PC-9 (cell line): Measurements from ENCODE around the gene UBE2E2. TPM values are rescaled to one million over a fixed set of nuclear protein-coding genes. Genes with fewer than 3 reads are reported as not detected.

Experiments
- BruUV-seq: library from RNA; stranded (reverse); fragments of 400-500 nt; replicated peaks from 2 replicates; lab custom pipeline; 2021; lab: Mats Ljungman, UMichigan
- CTCF ChIA-PET: fragments of 300-600 bp; sonication (Branson Sonifier 250); formaldehyde crosslinking; loops from one replicate; lab custom pipeline; 2022; ENCODE audit warnings: antibody characterized with exemption; lab: Charles Lee
- POLR2A ChIA-PET: fragments of 300-600 bp; sonication (Branson Sonifier 250); formaldehyde crosslinking; loops from one replicate; lab custom pipeline; 2022; ENCODE audit warnings: antibody characterized with exemption; ENCODE audit not compliant: unreplicated experiment; lab: Charles Lee
- DNase-seq, 2 experiments: peaks; one replicate each; pipeline versions ENCODE4 v3.0.0 to v3.0.0-alpha.2; 2015 to 2022; ENCODE audit warnings: mixed read lengths in 1 of 2
- H2AFZ ChIP-seq: fragments of 200-600 bp; sonication (generic); 2 replicates; pipeline ENCODE4 v1.8.1; 2017; ENCODE audit warnings: antibody characterized with exemption
- H3F3A ChIP-seq: fragments of 200-600 bp; sonication (generic); 2 replicates; pipeline ENCODE4 v1.8.1; 2017; ENCODE audit warnings: antibody characterized with exemption, mild to moderate bottlenecking, low read depth; ENCODE audit not compliant: insufficient read depth
- H3K27ac ChIP-seq: fragments of 200-600 bp; sonication (generic); 2 replicates; pipeline ENCODE4 v1.6.1; 2016; ENCODE audit warnings: mixed run types
- H3K27me3 ChIP-seq: fragments of 200-600 bp; sonication (generic); 2 replicates; pipeline ENCODE4 v1.6.1; 2016; ENCODE audit warnings: low read depth, mixed run types; ENCODE audit not compliant: insufficient read depth
- H3K36me3 ChIP-seq: fragments of 200-600 bp; sonication (generic); 2 replicates; pipeline ENCODE4 v1.6.1; 2016; ENCODE audit warnings: low read depth, mixed run types
- H3K4me1 ChIP-seq: fragments of 200-600 bp; sonication (generic); replicated peaks from 2 replicates; pipeline ENCODE4 v1.6.1; 2016; ENCODE audit warnings: mixed run types; ENCODE audit not compliant: insufficient read depth
- H3K4me2 ChIP-seq: fragments of 200-600 bp; sonication (generic); 2 replicates; pipeline ENCODE4 v1.6.1; 2017; ENCODE audit warnings: mixed run types
- H3K4me3 ChIP-seq: fragments of 200-600 bp; sonication (generic); 2 replicates; pipeline ENCODE4 v1.6.1; 2016; ENCODE audit warnings: mixed run types
- H3K79me2 ChIP-seq: fragments of 200-600 bp; sonication (generic); 2 replicates; pipeline ENCODE4 v1.6.1; 2017; ENCODE audit warnings: low read depth, mixed run types
- H3K9me2 ChIP-seq: fragments of 200-600 bp; sonication (generic); 2 replicates; pipeline ENCODE4 v1.8.1; 2017; ENCODE audit warnings: mild to moderate bottlenecking; ENCODE audit not compliant: insufficient read depth
- H3K9me3 ChIP-seq: fragments of 200-600 bp; sonication (generic); 2 replicates; pipeline ENCODE4 v1.8.1; 2016; ENCODE audit warnings: low read depth; ENCODE audit not compliant: insufficient read depth
- H4K20me1 ChIP-seq: fragments of 200-600 bp; sonication (generic); 2 replicates; pipeline ENCODE4 v1.8.1; 2017; ENCODE audit not compliant: insufficient read depth
- EZH2 ChIP-seq: fragments of 200-600 bp; sonication (generic); IDR thresholded peaks from 2 replicates; pipeline ENCODE4 v1.8.0; 2017; ENCODE audit warnings: antibody characterized with exemption, low read depth
- intact Hi-C: fragments of 100-400 bp; cut with micrococcal nuclease; formaldehyde crosslinking; loops from one replicate; pipeline ENCODE4 v1.10.0; 2022; ENCODE audit not compliant: unreplicated experiment
- total RNA-seq: library from RNA; stranded (reverse); gene quantifications from 2 replicates; pipeline ENCODE4 v1.2.3, GENCODE V29; 2021
- TF ChIP-seq, protein P1 (sequence below): fragments of 200-600 bp; sonication (generic); conservative IDR thresholded peaks from 2 replicates; pipeline ENCODE4 v1.6.1; 2017; ENCODE audit warnings: mixed run types, antibody characterized with exemption, mild to moderate bottlenecking, moderate library complexity

Gene UBE2E2
- total RNA-seq, 1 experiment from 2014 or later: 48.7 TPM

DNA sequence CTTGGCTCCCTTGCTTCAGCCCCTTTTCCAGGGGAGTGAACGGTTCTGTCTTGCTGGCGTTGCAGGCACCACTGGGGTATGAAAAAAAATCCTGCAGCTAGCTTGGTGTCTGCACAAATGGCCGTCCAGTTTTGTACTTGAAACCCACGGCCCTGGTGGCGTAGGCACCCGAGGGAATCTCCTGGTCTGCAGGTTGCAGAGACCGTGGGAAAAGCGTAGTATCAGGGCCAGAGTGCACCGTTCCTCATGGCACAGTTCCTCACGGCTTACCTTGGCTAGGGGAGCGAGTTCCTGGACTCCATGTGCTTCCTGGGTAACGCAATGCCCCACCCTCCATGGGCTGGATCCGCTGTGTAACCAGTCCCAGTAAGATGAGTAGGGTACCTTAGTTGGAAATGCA is 214.9 kb downstream of the UBE2E2 start:
- Histone ChIP-seq H3K27me3 (no peaks in the 10 kb centered on the region), H3K4me1 (no peaks in the 10 kb centered on the region), H3K27ac (no peak overlapping the region), H3K79me2 (peaks cover 8% of the 10 kb centered on the region; the same call in 1 of the 2 replicates), H3K4me3 (no peak overlapping the region), H4K20me1 (peaks cover 4% of the 10 kb centered on the region; the same call in 1 of the 2 replicates), H3K4me2 (no peak overlapping the region), H3K9me2 (no peaks in the 10 kb centered on the region), H3K9me3 (no peaks in the 10 kb centered on the region; the same call in 1 of the 2 replicates), H3K36me3 (no peaks in the 10 kb centered on the region), H2AFZ (no peak overlapping the region), H3F3A (no peaks in the 10 kb centered on the region)
- TF ChIP-seq EZH2: no peak
- ChIA-PET POLR2A (no interaction called here), CTCF (no interaction called here)
- BruUV-seq: no TSS peak
- DNase-seq: no peak
- intact Hi-C loops: no loop called here

DNA sequence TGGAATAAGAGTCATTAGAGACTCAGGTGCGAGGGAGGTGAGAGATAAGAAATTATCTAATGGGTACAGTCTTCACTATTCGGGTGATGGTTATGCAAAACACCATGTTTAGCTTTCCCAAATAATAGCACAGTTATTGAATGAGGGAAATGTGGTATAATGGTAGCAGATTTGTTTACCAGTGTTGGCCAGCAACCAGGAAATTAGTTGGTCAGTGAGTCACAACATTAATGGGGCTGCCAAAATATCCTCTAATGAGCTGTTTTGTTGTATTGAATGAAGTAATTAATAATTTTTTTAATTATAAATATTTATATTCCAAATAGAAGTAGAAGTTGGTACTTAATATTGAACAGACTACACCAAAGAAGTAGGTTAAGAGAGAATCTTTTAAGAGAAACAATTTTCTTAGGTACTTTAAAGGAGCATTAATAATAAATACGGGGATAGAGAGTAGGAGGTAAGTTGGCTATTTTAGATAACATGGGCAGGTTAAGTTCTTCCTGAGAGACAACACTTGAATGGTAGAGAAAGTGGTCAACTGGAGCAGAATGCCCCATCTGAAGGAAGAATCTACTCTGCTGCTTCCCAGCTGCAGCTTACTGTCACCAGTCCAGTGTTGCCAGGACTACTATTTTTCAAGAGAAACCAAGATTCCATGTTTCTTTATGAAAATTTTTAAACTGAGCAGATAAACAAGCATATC is 218.8 kb downstream of the UBE2E2 start:
- H3F3A ChIP-seq: no peaks in the 10 kb centered on the region
- H3K4me3 ChIP-seq: no peak overlapping the region
- no peaks in the 10 kb centered on the region for H3K36me3 ChIP-seq
- H3K27ac ChIP-seq: no peak overlapping the region
- H3K79me2 ChIP-seq: peaks cover 7% of the 10 kb centered on the region; the same call in 1 of the 2 replicates
- no peak overlapping the region for H3K4me2 ChIP-seq
- H2AFZ ChIP-seq: no peak overlapping the region
- no peaks in the 10 kb centered on the region for H3K9me2 ChIP-seq
- CTCF ChIA-PET: no interaction called here
- no peaks in the 10 kb centered on the region for H3K27me3 ChIP-seq
- intact Hi-C loops: no loop called here
- no peak for TF ChIP-seq EZH2
- TF ChIP-seq, protein P1, sequence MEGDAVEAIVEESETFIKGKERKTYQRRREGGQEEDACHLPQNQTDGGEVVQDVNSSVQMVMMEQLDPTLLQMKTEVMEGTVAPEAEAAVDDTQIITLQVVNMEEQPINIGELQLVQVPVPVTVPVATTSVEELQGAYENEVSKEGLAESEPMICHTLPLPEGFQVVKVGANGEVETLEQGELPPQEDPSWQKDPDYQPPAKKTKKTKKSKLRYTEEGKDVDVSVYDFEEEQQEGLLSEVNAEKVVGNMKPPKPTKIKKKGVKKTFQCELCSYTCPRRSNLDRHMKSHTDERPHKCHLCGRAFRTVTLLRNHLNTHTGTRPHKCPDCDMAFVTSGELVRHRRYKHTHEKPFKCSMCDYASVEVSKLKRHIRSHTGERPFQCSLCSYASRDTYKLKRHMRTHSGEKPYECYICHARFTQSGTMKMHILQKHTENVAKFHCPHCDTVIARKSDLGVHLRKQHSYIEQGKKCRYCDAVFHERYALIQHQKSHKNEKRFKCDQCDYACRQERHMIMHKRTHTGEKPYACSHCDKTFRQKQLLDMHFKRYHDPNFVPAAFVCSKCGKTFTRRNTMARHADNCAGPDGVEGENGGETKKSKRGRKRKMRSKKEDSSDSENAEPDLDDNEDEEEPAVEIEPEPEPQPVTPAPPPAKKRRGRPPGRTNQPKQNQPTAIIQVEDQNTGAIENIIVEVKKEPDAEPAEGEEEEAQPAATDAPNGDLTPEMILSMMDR: no peak
- H4K20me1 ChIP-seq: peaks cover 5% of the 10 kb centered on the region; the same call in 1 of the 2 replicates
- H3K4me1 ChIP-seq: no peaks in the 10 kb centered on the region
- H3K9me3 ChIP-seq: no peaks in the 10 kb centered on the region
- POLR2A ChIA-PET: no interaction called here
- no TSS peak for BruUV-seq
- DNase-seq: no peak

- Histone ChIP-seq H3K79me2 (peaks cover 7% of the 10 kb centered on the region; the same call in 1 of the 2 replicates), H3K9me3 (no peaks in the 10 kb centered on the region), H3K9me2 (no peaks in the 10 kb centered on the region), H3K4me2 (no peak overlapping the region), H3K27ac (no peak overlapping the region), H3K36me3 (no peaks in the 10 kb centered on the region), H2AFZ (no peak overlapping the region), H4K20me1 (peaks cover 5% of the 10 kb centered on the region; the same call in 1 of the 2 replicates), H3K27me3 (no peaks in the 10 kb centered on the region), H3K4me3 (no peak overlapping the region), H3F3A (no peaks in the 10 kb centered on the region), H3K4me1 (no peaks in the 10 kb centered on the region)
- no TSS peak for BruUV-seq
- no peak for DNase-seq
- ChIA-PET CTCF (no interaction called here), POLR2A (no interaction called here)
- intact Hi-C loops: no loop called here
- TF ChIP-seq, protein P1: no peak
- no peak for TF ChIP-seq EZH2
Observed at GRCh38 chr3:23422517-23422851, 219.4 kb downstream of the UBE2E2 start.
